HG03103 (cell line): Measurements from ENCODE around the gene TSKU.

Experiments used
- ATAC-seq: cut with Tn5 transposase; IDR thresholded peaks from one replicate; pipeline ENCODE4 v1.9.1; 2021; ENCODE audit warnings: low read depth; ENCODE audit not compliant: unreplicated experiment

The TSKU gene

GRCh38 chr11:76769645-76770586 lies 13.2 kb upstream of the TSKU start:
- no peak for ATAC-seq

- no peak for ATAC-seq
These were observed 12.3 kb upstream of the TSKU start for GRCh38 chr11:76770642-76771445.

- ATAC-seq: no peak
These were observed 11.6 kb upstream of the TSKU start for GRCh38 chr11:76771446-76772099.

GRCh38 chr11:76772100-76772782 lies 10.9 kb upstream of the TSKU start:
- no peak for ATAC-seq

DNA sequence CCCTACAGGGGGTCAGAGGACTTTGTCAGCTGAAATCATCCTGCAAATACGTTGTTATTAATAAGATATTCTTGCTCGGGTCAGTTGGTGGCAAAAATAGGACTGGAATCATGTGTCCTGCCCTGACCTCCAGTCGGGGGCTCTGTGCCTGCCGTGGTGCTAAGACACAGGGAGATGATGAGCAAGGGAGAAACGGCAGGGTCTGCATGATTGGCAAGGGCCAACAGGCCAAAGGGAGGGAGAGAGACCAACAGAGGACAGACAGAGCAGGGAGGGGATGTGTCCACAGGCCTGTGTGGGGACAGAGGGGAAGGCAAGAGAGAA lies 10.4 kb upstream of the TSKU start:
- ATAC-seq: no peak

- ATAC-seq: no peak
These were observed 9.2 kb upstream of the TSKU start for GRCh38 chr11:76773921-76774361.

DNA sequence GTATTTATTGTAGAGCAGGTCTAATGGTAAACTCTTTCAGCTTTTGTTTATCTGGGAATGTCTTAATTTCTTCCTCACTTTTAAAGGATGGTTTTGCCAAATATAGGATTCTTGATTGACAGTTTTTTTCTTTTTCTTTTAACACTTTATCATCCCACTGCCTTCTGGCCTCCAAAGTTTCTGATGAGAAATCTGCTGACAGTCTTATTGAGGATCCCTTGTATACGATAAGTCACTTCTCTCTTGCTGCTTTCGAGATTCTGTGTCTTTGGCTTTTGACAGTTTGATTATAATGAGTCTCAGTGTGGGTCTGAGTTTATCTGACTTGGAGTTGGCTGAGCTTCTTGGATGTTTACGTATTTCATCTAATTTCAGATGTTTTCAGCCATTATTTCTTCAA lies 6.7 kb upstream of the TSKU start:
- ATAC-seq: no peak

DNA sequence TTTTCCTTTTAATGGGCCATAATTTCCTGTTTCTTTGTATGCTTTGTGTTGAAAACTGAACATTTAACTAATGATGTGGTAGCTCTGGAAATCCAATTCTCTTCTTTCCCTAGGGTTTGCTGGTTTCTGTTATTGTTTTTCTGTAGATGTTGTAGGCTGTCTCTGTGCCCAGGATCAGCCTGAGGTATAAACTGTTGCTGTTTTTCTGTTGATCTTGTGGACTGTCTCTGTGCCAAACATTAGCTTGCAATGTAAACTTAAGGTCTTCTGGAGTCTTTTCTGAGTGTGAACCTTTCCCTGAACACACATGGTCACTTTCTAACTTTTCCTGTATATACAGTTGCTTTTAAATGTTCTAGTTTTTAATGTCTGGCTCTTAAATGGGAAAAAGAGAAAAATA lies 5.9 kb upstream of the TSKU start:
- ATAC-seq: no peak

GRCh38 chr11:76777876-76778275 lies 5.3 kb upstream of the TSKU start:
- ATAC-seq: no peak

DNA sequence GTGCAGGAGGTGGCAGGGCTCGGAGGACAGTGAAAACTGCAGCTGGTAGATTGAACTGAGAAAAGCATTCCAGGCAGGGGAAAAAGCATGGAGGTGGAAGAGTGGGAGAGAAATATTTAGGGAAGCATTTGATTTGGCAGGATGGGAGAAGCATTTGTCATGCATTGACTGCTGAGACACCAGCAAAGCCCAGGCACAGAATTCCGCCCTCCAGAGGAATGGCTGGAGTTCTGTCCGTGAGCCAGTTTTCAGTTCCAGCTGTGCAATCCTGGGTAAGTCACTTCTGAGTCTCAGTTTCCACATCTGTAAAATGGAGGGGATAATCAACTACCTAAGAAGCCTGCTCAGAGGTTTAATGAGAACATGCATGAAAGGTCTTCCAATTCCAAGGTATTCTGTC lies 4.3 kb upstream of the TSKU start:
- no peak for ATAC-seq

DNA sequence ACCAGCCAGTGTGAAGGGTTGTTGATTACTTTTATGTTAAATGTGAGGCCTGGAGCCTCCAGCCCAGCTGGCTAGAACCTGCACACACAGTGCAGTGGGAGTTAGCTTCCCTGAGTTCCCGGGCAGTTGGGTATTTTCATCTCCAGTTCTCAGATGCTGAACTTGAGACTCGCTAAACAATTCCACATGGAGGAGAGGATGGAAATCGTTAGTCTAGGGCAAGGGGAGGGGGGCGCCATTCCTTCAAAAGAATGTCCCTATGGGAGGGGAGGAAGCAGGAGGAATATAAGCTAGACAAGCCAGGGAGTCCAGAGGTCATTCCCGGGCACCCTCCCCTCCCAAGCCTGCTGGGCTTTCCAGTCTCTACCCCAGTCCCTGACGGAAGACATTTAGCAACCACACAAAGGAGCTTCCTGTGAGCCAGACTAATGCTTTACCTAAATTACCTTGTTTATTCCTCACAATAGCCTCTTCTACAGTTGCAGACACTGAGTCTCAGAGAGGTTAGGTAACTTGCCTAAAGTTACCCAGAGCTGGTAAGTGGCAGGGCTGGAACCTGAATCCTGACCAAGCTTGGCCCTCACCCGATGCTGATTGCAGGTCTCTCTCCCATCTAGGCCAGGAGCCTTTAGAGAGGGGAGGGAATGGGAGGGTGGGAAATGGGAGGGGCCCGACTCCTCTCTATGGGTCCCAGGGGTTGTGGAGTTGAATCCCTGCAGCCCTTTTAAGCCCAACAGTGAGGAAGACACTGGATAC lies 1.9 kb upstream of the TSKU start:
- ATAC-seq: no peak

GRCh38 chr11:76781807-76782530 lies 1.2 kb upstream of the TSKU start:
- ATAC-seq: no peak

DNA sequence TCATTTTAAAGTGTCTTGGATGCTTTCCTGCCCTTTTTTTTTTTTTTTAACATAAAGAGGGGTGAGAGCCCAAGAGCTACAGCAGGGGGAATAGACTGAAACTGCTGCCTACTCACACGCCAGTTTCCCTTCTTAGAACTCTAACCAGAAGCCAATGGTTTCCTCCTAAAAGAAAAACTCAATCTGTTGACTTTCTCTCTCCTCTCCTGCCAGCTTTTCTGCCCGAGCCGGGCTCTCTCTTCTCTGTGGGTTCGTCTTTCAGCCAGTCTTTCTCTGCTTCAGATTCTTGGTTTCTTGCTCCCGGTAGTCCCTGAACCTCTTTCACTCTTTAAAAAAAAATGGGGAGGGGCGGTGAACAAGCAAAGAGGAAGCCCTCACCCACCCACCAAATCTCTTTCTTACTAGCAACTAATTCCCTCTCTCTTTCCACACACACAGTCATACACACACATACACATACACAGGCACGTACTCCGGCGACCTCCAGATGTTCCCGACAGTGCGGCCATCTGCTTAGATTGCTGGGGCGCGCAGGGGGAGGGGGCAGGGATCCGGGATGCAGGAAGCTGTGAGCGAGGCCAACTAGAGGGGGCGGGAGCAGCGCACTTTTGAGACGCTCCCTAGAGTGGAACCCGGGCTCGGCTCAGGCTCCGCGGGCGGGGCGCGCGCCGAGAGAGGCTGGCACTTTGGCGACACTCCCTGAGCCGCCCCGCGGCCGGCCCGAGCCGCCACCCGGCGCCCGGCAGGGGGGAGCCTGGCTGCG lies 444 bp upstream of the TSKU start:
- no peak for ATAC-seq

DNA sequence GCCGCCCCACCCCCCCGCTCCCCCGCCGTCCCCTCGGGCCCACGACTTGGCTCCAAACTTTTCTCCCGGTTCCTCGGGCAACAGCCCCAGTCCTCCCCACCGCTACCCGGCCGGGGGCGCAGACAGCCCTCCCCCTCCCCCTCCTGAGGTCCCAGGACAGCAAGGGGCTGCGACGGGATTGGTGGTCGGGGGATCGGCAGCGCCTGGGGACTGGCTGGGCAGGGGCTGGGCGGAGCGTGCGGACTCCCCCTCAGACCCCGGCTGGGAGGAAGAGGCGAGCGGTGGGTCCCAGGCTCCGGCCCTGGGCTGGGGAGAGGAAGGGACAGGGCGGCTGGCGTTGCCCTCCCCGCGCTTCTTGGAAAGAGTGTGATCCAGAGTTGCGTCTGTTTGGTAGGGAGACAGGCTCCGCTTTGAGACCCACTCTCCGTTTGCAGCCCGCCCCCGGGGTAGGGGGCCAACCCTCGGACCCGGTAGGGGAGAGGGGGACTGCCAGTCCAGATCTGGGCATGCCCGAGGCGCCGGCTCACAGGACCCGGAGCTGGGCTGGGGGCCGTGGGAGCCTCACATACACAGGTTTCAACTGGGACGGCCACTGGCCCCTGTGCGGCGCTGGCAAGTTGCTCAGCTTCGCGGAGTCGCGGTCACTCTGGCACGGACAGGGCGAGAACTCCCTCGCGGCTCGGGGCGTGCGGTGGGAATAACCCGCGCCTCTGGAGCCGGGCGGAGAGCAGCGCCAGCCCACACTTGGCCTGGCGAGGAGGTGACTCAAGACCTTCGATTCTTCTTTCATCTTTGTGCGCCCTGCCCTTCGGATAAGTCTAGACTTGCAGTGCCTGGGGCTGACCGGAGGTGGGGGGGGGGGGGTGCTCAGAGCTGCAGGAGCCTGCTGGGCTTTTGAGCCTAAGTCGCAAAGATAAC lies 999 bp downstream of the TSKU start:
- ATAC-seq: no peak

- no peak for ATAC-seq
These were observed 2.4 kb downstream of the TSKU start for GRCh38 chr11:76785513-76785912.

- no peak for ATAC-seq
These were observed 2.9 kb downstream of the TSKU start for GRCh38 chr11:76786016-76786415.

DNA sequence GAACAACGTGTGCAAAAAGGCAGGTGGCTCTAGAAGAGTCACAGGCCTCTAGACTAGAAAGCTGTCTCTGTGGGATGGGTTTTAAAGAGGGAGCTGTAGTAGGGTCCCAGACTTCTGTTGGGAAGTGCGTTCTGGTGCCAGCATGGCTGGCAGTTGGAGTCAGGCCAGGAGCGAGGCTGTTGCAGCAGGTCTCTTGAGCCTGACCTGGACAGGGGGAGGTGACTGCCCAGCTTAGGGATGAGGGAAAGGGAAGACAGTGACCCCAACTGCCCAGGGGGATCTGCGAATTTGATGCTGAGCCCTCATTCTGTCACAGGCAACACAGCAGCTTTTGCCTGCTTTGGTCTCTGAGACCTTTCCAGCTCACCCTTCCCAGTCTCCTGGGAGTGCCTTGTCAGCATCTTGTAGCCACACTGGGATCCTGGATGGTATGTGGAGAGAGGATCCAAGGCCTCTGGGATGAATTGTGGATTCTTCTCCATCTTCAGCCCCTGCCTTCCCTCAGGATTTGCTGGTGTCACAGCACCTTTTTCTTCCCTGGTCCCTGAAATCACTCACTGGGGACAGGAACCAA lies 3.4 kb downstream of the TSKU start:
- no peak for ATAC-seq
